ENCODE measurements around the gene POLD3. TPM values are rescaled to one million over a fixed set of nuclear protein-coding genes. Genes with fewer than 3 reads are reported as not detected.
A peak's percentile ranks its signal among the peaks of the same experiment; 100 is the strongest.

The POLD3 gene
- polyA plus RNA-seq, 3 donors, result 36.6 to 39.5 (median 39.1) TPM

DNA sequence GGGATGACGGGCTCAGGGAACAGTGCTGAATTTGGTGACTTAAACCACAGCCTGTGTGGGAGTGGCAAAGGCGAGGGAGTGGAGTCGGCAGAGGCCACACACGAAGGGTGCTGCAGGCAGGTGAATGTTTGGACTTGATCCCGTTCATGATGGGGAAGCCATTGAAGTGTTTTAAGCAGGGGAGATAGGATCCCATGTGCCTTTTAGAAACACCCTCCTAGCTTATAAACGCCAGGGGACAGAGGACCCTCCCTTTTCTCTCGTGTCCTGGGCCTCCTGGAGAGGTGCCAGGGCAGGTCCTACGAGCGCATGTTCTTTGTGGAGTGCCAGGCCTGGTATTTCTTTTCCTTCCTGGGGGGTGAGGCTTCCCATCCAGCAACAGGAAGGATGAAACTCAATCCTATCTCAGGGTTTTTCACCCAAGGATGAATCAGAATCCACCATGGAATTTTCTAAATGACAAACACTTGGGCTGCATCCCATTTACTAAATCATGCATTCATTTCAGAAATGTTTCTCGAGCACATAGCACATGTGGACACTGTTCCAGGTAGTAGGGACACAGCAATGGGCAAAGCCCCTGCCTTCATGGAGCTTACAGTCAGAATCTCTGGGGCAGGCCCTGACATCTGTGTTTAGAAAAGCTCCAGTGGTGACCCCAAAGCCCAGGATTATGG, 79.3 kb downstream of the POLD3 start:
- DNase-seq, result no peak

DNA sequence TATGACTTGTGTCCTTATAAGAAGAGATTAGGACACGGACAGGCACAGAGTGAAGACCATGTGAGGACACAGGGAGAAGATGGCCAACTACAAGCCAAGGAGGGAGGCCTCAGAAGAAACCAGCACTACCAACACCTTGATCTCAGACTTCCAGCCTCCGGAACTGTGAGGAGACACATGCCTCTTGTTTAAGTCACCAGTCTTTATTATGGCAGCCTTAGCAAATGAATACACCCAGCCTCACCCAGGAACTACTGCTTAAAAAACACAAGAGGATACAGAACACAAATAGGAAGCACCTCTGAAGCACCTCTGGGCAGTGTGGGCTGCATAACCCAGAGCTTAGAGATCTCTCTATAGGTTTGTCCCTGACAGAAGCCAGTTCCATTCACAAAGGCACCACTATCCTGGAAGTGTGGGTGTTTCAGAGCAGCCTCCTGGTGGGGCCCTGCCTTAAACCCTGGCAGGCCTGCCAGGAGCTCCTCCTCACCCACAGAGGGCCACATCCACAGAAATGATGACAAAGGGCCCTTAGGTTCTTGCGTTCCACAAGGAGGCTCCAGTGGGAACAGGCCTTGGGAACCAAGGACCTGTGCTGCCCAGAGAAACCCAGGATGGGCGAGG, 80.1 kb downstream of the POLD3 start:
- no peak for DNase-seq

DNA sequence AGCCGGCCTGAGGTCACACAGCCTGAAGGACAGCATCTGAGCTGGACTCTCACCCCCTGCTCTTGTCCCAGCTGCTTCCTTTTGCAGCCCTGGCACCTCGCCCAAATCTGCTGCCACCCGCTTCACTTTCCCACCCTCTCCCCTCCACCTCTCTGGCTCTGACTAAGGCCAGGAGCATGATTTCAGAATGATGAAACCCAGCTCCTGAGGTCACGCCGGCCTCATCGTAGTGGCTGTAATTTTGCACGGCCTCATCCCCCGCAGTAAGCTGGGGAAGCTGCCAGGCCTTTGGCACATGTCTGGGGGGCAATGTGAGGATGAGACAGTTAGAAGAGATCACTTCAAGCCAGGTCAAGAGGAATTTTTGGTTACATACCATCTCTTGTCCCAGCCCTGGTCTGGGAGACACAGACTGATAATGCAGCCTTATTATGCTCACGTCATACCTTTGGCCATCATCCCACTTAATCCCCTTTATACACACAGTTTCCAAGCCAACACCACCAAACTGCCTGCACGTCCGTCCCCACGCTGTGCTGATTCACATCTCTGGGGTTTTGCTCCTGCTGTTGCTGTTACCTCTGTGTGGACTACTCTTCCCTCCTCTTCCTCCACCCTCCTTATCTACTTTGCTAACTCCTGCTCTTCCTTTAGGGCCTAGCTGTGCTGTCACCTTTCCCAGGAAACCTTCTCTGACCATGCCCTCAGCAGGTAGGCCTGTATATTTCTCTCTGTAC, 80.7 kb downstream of the POLD3 start:
- peak; percentile 20 for DNase-seq

DNA sequence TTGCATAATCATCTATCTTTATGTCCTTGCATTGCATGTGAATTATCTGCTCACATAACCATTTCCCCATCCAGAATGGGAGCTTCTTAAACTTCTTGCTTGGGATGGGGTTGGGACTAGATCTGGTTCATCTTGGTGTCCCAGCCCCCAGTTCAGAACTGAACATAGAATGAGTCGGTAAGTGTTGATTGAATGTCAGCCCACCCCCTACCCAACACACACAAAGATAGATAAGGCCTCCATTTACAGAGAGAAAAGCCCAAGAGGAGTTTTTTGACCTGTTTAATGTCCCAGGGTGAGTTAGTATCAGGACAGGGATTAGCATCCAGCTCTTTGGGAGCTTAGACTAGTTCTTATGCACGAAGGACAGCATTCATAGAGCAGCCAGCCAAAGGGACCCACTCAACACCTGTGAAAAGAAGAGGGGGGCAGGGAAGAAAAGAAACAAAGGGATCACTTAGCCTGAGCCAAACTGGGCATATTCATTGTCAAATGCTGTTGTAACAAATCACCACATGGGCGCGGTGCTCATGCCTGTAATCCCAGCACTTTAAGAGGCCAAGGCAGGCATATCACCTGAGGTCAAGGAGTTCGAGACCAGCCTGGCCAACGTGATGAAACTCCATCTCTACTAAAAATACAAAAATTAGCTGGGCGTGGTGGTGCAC, 81.4 kb downstream of the POLD3 start:
- DNase-seq, result no peak

DNA sequence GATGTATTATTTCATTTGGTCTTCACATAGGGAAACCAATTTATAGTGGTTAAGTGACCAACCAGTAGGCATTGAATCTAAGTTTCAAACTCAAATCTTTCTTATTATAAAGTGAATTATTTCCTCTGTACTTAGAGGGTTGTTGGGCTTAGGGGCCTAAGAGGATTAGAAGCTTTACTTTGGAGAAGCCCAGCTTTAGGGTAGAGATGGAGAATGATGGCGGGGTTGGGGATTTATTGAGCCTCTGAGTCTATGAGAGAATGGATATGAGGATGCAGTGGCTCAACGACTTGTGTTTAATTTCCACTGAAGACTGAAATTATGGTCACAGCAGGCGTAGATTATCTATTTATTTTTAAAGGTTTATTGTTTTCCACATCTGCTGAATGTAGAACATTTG, 83.4 kb downstream of the POLD3 start:
- no peak for DNase-seq

DNA sequence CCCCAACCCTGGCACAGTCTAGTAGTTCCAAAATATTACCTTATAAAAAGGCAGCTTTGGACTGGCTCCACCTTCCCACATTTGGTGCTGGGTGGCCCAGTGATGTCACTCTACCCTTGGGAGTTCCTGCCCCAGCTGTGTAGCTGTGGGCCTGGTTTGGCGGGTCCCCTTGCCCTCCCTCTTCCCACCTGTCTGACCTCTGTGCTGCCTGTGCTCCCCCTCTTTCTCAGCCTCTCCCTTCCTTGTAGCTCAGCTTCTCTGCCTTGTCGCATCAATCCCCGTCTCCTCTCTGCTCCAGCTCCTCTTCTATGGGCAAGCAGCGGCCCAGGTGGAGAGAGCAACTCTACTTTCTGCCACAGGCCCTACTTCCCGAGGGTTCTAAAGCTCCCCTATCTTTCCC, 84.2 kb downstream of the POLD3 start:
- no peak for DNase-seq

DNA sequence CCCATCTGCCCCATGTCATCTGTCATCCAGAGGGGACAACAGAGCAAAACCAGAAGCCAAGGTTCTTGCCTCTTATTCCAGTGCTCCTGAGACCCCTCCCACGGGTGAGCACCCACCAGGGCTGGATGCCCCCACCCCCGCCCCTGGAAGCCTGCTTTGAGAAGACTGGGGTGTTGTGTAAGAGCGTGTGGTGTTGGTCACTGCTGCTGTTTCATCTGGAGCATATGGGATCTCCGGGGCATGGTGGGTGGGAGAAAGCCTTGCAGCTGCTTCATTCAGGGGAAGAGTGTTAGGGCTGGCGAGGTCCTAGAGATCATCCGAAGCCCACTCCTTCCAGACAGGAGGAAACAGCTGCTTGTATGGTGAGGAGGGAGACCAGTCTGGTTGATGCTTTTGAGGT, 84.7 kb downstream of the POLD3 start:
- no peak for DNase-seq

DNA sequence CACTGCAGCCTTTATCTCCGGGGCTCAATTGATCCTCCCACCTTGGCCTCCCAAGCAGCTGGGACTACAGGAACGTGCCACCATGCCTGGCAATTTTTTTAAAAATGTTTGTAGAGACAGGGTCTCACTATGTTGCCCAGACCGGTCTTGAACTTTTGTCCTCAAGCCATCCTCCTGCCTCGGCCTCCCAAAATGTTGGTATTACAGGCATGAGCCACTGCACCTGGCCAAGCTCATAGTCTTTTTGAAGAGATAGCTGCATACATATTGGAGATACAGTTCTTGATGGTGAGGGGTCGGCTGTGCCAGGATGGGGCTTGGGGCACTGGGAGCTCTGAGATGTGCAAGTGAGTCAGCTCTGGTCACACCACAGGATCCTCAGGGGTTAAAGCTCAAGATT, 85.7 kb downstream of the POLD3 start:
- DNase-seq, result no peak

DNA sequence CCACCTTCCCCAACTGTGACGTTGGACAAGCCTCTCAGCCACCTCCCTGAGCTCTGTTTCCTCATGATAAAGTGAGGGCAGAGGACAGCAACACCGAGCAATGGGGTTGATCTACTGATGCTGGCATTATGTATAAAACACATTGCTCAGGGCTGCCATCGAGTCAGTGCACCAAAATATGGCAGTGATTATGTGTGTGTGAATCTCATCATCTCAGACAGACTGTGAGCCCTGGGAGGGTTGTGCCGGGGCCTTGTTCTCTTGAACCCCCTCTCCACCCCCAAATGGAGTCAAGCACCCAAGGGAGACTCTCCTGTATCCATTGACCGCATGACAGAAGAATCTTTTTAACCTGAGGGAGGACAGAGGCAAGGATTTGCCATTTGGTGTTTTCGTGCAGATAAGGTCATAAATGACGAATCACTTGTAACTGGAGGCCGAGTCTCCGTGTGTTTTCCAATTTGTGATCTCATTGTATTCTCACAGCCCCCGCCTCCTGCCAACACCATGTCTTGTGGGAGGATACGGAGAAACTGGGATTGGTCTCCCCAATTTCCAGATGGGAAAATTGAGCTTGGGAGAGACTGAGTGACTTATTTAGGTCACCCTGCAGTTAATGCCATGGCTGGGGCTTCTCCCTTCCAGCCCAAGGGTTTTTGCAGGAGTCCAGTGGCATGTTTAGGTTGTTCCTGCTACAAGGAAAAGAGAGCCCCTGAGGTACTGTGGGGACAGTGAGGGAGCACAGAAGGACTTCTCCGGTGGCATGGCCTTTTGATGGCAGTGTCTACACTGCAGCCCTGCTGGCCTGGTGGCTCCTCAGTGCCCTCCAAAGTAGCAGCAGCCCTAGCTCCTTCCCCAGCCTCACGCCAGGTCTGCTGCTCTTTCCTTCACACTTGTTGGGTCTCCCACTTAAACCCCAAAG, 86.5 kb downstream of the POLD3 start:
- no peak for DNase-seq

DNA sequence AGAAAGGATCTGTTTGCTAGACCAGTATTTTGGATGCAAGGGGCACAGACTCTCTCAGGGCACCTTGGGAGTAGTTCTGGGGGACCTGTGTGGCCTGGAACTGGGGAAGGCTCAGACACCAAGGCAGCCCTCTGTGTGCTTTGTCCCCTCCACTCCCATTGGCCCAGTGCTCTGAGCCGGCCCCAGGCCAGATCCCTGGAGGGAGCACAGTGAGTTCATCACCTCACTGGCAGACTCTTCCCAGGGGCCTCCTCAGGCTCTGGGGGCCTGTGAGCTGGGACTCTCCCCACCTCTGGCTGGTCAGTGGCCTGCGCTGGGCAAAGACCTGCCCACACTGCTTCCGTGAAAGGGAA, 87.1 kb downstream of the POLD3 start:
- DNase-seq, result no peak

DNA sequence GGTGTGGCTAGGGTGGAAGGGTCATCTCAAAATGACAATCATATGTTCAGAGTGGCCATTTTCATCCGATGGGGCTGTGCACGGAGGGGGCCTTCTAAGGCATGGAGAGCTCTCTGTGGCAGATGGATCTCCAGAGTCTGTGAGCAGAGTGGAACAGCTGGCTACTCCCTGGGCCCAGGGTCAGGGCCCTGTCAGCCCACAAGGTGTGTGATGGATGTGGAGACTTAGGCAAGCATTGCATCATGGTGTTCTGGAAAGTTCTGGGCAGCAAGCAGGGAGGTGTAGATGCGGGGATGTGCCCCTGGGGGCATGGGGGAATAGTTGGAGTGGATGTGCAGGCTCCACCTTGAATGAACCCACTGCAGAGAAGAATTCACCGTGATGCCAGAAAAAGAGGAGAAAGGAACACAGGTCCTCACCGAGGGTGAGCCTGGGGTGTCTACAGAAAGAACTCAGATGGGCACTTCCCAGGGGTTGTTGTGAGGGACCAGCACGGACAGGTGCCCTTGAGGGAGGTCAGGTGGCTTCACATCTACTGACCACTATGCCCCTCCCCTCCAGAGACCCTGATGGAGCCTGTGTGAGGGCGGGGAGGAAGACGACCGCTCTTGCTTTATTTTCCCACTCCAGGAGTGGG, 87.8 kb downstream of the POLD3 start:
- no peak for DNase-seq

DNA sequence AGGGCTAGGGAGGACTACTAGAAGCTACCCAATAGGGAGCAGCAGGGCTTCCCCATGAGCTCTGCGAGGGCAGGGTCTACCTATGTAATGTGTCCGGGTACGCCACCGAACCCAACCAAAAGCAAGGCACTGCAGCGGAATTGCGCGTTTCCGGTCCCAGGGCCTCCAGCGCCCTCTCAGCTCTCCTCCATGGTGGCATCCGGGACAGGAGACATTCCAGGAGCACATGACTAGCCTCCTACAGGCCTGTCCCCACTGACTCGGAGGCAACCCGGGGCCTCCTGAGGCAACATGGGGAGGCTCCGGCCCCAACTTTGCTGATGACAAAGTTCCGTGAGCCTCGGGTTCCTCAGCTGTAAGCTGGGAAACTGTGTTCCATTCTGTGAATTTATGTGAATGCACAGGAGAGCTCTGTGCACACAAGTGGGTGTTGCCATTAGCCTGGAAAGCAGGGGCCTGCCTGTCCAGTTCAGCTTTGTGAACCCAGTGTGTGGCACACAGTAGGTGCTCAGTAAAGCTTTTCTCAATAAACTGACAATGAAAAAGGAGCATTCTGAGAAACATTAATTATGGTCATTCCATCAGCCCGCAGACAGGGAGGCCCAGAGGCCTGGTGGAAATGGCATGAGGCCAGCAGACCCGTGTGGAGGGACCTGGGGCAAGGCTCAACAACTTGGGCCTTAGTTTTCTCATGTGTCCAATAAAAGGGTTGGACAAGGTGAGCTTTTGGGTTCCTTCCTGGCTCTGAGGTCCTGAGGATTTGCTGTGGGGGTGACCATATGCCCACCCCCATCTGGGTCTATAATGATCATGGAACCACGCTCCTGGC, 88.5 kb downstream of the POLD3 start:
- DNase-seq, result no peak

DNA sequence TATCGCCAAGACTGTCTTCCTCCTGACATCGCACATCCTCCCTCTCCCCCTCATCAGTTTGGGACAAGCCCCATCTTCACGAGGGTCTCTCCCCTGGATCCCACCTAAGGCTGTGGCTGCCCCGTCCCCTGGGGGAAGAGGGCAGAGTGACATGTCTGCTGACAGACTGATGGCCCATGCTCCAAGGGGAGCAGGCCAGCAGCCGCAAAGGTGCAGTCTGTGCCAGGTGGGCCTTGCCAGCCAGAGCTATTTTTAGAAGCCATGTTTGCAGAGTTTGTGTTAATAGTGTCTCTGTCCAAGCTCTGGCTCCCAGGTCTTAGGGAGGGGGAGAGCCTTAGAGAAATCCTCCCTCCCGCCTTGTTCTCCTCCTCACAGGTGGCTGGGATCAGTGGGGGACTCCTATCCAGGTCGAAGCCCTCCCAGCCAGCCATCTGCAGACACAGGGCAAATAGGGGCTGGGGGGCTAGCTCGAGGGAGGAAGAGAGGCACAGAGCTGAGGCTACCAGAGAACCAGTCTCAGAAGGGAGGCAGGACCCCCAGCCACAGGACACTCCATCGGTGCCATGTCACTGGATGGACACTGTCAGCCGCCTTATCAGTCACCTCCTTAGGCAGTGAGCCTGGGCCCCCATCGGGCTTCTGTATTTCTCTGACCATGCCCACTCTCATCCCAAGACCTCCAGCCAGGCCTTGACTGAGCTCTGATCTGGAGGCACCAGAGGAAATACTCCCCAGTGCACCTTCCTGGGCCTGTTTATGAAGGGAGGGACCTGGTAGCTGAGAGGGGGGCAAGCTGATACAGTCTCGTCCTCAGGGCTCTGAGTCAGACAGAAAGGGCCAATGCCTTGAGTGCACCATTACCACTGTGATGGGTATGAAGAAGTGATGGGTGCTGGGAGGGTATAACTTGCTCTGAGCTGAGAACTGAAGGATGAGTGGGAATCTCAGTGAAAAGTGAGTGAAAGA, 89.6 kb downstream of the POLD3 start:
- no peak for DNase-seq

DNA sequence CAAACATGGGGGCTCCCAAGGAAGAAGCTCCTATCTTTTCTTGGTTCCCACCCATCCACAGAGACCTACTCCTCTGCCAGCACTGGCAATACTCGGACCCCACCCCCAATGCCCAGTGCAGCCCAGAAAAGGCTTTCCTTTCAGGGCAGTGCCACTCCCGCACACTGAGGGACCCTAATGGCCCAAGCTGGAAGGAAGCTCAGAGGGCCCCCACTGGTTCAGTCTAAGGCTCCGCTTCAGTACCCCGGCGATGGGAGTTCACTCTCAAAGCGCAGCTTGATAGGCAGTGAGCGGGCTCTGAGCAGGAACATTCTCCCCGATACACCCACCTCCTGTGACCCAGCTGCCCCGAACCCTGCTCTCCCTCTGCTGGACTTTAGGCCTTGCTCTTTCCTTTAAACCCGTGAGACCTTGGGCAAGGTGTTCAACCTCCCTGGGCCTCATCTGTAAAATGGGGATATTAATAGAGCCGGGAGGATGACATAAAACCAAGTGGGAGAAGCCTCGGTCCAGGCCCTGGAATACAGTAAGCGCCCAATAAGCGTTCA, 90.4 kb downstream of the POLD3 start:
- DNase-seq, result no peak

DNA sequence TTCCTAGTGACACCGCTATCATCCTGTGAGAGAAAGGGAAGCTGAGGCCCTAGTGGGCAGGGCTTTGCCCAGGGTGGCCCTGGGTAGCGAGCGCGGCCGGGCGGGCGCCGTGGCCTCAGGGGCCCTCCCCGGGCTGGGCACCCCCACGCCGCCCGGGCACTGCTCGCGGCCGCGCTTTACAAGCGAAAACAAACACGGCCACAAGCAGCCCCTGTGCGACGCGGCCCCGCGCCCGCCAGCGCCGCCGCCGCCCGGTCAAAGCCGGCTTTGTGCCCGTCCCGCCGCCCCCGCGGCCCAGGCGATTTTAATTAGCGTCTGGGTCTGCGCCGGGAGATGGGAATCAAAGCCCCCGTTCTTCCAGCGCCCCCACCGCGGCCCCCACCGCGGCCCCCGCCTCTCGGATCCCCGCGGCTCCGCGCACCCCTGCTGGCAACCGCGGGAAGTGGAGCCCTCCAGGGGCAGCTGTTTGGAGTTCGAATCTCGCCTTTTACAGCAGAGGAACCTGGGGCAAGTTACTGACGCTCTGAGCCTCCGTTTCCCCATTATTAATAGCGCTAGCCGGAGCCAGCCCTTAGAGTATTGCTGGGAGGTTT, 91.0 kb downstream of the POLD3 start:
- DNase-seq, result peak; percentile 21

DNA sequence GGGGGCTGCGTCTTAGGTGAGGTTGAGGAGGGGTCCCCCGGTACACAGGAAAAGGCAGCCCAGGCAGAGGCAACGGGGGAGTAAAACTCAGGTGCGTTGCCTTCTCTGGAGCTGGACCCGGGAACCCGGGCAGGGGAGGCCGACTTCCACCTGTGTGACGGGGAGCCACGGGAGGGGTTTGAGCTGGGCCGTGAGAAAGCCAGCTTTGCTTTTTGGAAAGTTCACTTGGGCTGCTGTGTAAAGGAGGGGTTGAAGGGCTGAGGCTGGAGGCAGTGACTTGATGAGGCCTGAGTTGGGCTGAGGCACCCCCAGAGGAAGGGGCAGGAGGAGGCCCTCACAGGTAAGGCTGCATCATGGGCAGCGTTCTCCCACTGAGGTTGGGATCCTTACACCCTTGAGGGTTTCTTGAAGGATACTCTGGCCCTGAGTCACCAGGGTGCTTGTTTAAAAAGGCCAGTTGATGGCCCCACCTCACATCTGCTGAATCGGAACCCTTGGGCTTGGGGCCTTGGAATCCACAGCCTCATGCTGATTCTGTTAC, 91.6 kb downstream of the POLD3 start:
- no peak for DNase-seq

DNA sequence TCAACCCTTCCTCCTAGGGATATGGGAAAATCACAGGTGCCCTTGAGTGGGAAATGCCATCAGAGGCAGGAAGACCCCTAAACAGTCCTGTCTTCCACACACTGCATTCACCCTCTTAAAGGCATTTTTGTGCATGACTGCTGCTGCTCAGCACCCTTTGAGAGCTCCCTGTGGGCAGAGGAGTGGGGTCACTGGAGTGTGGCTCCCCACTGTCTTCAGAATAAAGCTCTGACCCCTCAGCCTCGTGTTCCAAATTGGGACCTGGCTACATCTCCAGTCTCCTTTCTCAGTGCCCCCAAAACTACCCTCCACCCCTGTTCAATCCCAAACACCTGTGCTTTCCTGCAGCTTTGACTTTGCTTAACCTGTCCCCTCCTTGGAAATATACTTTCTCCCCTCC, 92.3 kb downstream of the POLD3 start:
- DNase-seq, result no peak

DNA sequence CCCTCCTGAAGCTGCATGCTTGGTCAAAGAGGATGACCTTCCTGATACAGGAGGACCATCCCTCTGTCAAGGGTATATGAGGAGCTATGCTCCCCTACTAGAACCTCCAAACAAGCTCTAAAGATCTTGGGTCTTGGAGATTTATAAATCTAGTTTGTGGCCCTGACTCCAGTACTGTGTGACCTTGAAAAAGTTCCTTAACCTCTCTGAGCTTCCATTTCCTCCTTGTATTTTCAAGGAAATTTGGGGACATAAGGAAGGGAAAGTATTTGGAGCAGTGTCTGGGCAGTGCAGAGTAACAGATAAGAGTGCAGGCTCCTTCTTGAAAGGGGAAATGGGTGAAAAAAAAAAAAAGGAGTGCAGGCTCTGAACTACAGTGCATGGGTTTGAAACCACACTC, 93.0 kb downstream of the POLD3 start:
- DNase-seq, result no peak
